ENCODE measurements around the gene GPR153.
A peak's percentile ranks its signal among the peaks of the same experiment; 100 is the strongest.

GPR153 gene

GRCh38 chr1:6248932-6249738, 11.8 kb downstream of the GPR153 start:
- DNase-seq (ENCODE audit: low read depth, low spot score), result no peak

- DNase-seq (ENCODE audit: low read depth, low spot score), result no peak
These were observed 12.6 kb downstream of the GPR153 start for GRCh38 chr1:6248161-6248776.

- DNase-seq (ENCODE audit: low read depth, low spot score), result no peak
These were observed 13.2 kb downstream of the GPR153 start for GRCh38 chr1:6247651-6248050.

- DNase-seq (ENCODE audit: low read depth, low spot score), result no peak
These were observed 14.1 kb downstream of the GPR153 start for GRCh38 chr1:6246497-6247467.

- no peak for DNase-seq (ENCODE audit: low read depth, low spot score)
These were observed 14.9 kb downstream of the GPR153 start for GRCh38 chr1:6245869-6246496.

- peak; percentile 32 for DNase-seq (ENCODE audit: low read depth, low spot score)
These were observed 15.6 kb downstream of the GPR153 start for GRCh38 chr1:6245086-6245868.

GRCh38 chr1:6244401-6245049, 16.4 kb downstream of the GPR153 start:
- DNase-seq (ENCODE audit: low read depth, low spot score), result no peak

DNA sequence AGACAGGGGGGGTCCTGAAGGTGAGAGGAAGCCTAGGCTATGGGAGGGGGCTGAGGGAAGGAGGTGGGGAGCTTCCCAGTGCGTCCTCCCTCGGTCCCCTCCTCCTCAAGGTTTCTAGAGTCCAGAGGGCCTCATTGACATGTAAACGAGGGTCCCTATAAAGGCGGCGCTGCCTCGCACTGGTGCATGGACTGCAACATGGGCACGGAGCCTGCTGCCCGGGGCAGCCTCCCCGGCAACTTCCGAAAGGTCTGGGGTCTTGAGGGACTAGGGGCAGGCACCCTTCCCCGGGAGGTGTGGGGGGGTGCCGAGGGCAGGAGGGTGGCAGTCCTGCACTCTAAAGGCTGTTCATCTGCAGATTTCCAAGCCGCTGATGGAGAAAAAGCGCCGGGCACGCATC, 16.9 kb downstream of the GPR153 start, which contains the start of gene HES3:
Gene HES3, plus strand, starts transcription at position 187 of the 400 bp plus-strand sequence. Its CDS starts 187 bp downstream, at position 374.
- DNase-seq (ENCODE audit: low read depth, low spot score), result no peak

DNA sequence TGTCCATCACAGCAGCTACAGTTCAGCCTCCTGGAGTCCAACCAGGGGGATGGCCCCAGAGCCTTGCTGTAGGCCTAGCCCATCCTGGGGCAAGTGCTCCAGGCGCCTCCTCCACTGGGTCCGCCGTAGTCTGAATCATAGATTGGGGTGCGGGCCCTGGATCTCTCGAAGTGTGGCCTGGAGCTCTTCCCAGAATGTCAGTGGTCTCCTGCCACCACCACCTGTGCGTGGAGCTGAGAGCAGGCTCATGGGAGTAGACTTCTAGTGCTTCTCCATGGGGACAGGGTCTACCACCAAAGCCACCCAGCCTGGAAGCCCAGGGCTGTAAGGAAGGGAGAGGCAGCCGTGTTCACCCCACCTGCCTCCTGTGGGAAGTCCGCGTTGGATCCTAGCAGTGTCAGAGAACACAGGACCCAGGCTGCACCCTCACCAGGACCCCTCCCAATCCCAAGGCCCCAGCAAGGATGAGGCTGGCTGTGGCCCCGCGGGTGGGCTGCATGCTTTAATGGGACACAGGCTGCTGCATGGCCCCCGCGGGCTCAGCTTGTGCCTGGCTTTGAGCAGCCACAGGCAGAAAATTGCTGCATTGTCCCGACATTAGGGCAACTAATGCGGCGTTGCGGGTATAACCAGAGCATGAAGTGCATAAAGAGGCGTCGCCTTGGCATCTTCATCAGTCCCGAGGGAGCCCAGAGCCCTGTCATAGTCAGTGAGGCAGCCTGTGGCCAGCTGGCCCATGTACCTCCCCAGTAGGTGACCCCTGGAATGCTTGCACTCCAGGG, 17.7 kb downstream of the GPR153 start:
- DNase-seq (ENCODE audit: low read depth, low spot score), result no peak

GRCh38 chr1:6241887-6242740, 18.8 kb downstream of the GPR153 start:
- DNase-seq (ENCODE audit: low read depth, low spot score), result no peak

DNA sequence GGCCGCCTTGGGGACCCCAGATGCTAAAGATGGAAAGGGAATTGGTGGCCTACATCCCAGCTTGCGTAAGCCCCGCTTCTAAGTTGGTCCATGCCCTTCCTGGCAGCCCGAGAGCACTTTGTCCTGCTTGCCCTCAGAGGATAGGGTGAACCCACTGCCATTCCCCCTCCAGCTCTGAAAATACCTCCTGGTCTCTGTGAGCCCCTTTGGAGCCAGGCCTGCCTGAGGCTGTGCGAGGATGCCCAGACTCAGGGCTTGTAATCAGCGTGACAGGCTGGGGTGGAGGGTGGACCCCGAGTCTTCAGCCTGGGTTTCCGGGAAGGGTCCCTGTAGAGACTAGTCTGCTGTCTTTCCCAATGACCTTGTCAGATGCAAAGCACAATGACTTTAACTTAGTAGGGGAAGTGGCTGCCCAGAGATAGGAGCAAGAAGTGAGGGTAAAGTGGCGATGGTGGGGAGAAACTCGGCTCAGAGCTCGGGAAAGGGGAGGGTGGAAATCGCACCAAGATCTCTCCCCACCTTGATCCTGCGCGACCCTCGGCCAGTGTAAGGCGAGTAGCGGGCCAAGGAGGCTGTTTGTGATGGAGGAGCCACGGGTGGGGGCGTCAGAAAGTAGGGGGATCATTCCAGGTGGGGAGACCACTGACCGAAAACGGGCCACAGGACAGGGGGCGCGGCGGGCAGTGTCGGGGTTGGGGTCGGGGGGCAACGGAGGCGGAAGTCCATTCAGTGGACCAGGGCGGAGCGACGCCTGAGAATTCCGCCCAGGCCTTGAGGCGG, 19.6 kb downstream of the GPR153 start:
- DNase-seq (ENCODE audit: low read depth, low spot score), result no peak

- no peak for DNase-seq (ENCODE audit: low read depth, low spot score)
These were observed 20.7 kb downstream of the GPR153 start for GRCh38 chr1:6239950-6240768.

GRCh38 chr1:6239213-6239752, 21.6 kb downstream of the GPR153 start:
- DNase-seq (ENCODE audit: low read depth, low spot score), result no peak

GRCh38 chr1:6237093-6237492, 23.8 kb downstream of the GPR153 start:
- no peak for DNase-seq (ENCODE audit: low read depth, low spot score)

GRCh38 chr1:6235296-6235677, 25.6 kb downstream of the GPR153 start:
- DNase-seq (ENCODE audit: low read depth, low spot score), result no peak

DNA sequence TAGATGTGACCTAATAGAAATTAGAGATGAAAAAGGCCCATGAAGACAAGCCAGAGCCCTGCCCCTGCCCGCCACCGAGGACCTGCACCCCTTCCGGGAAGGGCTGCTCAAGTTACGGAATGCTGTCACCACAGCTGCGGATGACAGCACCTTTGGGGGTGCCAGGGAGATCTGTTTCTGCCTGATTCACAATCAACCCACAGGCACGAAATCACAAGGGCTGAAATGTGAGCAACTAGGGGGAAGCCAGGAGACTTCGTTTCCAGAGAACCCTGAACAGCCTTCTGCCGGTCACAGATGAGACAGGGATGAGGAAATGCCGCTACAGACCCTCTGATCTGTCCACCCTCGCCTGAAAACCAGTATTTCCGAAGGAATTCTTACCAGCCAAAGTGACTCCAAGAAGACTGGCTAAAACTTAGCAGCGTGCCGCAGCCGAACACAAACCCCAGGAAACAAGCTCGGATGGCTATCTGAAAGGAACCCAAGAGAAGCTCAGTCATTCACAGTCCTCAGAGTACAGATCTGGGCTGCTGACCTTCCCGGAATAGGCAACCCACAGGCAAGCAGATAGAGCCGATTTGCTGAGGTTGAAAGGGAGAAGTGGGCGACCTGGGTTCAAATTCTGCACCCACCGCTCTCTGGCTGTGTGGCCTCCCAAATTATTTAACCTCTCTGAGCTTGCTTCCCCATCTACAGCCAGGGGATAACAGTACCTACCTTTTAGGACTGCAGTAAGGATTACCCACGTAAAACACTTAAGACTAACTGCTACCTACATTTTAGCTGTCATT, 26.2 kb downstream of the GPR153 start:
- no peak for DNase-seq (ENCODE audit: low read depth, low spot score)
